ENCODE measurements around the gene SMIM34. TPM values are rescaled to one million over a fixed set of nuclear protein-coding genes. Genes with fewer than 3 reads are reported as not detected.
"Not testable (repeated sequence)": the region's sequence is repeated elsewhere in the genome, so short reads cannot be mapped to it uniquely, and the experiment has no call there.

Gene SMIM34, protein sequence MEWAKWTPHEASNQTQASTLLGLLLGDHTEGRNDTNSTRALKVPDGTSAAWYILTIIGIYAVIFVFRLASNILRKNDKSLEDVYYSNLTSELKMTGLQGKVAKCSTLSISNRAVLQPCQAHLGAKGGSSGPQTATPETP
- total RNA-seq = not detected
- long read RNA-seq = 0 reads

GRCh38 chr21:34423805-34424204, at the start of gene SMIM34:
TSS of gene SMIM34 (minus strand) at chr21:34423951. CDS start at chr21:34423839, 112 bp downstream.
- DNase-seq; intact Hi-C loops (cut with DNase I, micrococcal nuclease); ATAC-seq: not testable (repeated sequence)

GRCh38 chr21:34467333-34467732, 43.6 kb upstream of the SMIM34 start:
- DNase-seq; ATAC-seq; intact Hi-C loops (cut with DNase I, micrococcal nuclease): not testable (repeated sequence)

GRCh38 chr21:34459426-34459825, 35.7 kb upstream of the SMIM34 start:
- DNase-seq; intact Hi-C loops (cut with DNase I, micrococcal nuclease): not testable (repeated sequence)
- ATAC-seq = peak; percentile 59

DNA sequence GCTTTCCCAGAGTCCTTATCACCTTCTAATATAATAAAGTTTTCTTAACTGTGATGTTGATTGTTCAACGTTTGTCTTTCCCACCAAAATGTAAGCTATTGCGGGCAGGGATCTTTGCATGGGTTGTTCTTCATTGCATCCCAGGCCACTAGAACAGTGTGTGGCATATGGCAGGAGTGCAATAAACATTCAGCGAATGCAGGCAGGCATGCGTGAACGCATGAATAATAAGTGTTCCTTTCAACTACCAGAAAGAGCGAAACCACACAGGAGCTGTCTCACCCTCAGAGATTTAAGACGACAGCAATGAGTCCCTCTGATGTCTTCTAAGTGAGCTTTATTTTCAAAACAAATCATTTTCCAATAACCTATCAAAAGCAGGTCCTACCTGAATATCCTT, 34.5 kb upstream of the SMIM34 start:
- intact Hi-C loops (cut with DNase I, micrococcal nuclease); ATAC-seq; DNase-seq: not testable (repeated sequence)

- ATAC-seq; DNase-seq; intact Hi-C loops (cut with DNase I, micrococcal nuclease): not testable (repeated sequence)
Measured at GRCh38 chr21:34456180-34456579, 32.4 kb upstream of the SMIM34 start.

DNA sequence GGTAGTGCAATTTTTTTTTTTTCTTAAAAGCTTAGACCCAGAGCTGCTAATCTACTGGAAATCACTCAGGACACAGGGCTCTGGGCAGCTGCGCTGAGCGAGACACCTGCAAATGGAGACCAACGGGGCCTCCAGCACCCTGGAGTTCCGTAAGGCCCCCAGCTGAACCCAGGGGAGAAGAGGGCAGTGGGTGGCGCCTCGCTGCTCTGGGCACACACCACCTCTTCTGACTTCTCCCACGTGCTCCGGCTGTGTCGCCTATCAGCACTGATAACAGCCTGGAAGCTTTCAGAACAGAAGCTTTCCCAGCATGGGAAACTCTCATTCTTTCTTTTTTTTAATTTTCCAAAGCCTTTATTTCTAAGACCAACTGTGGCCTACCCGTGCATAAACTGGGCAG, 31.9 kb upstream of the SMIM34 start:
- intact Hi-C loops (cut with DNase I, micrococcal nuclease); ATAC-seq; DNase-seq: not testable (repeated sequence)

DNA sequence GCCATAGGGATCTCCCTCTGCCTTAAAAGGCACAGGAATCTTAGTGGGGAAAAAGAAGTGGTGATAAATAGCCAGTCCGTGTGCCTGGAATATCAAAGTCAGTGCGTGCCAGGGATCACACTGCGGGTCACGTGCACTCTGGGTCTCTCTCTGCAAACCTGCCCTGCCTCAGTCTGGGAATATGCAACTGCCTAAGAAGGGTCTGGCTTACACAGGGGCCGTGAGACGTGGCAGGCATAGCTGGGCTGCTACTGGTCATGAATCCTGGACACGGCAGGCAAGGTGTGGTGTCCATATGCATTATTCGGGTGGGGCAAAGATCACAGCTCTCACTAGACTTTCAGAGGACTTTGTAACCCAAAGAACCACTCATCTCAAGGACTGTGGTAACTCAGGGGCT, 23.3 kb upstream of the SMIM34 start:
- peak; percentile 66 for ATAC-seq
- intact Hi-C loops (cut with DNase I, micrococcal nuclease); DNase-seq: not testable (repeated sequence)

DNA sequence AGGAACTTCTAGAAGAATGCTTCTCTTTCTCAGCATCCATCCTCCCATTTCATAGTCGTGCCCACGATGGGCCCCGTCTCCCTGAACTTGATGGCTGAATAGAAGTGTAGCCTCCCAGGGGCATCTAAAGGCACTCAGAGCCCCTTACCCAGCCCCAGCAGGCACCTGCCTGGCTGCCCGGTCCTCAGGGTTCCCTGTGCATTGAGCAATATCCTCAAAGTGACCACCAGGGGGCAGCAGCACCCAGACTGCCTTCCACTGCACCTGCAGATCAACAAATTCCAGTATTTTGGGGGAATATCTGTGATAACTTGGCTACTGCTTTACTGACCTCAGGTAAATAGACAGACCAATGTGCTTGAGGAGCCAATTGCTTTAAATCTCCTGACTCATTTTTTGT, 19.7 kb upstream of the SMIM34 start:
- intact Hi-C loops (cut with DNase I, micrococcal nuclease); DNase-seq: not testable (repeated sequence)
- peak; percentile 63 for ATAC-seq

- DNase-seq; intact Hi-C loops (cut with DNase I, micrococcal nuclease): not testable (repeated sequence)
- ATAC-seq = peak; percentile 66
Measured at GRCh38 chr21:34429710-34430109, 6.0 kb upstream of the SMIM34 start.

- DNase-seq; ATAC-seq; intact Hi-C loops (cut with DNase I, micrococcal nuclease): not testable (repeated sequence)
Measured at GRCh38 chr21:34428441-34428840, 4.7 kb upstream of the SMIM34 start.

DNA sequence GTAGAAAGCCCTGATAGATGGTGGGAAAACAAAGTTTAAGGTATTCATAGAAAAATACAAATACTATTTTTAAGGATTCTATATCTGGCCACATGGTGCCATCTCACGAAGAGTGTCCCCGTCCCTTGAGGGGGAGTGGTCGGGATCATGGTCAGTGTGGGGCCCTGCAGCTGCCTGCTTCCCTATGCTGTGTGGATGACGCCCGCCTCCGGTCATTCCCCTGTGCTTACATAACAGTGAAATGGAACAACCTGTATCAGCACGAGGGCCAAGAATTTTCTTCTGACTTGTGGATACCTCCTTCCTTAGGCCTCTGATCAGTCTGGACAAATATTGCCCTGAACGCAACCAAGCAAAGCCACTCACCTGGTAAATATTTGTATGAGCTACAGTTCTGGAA, 3.6 kb upstream of the SMIM34 start:
- intact Hi-C loops (cut with DNase I, micrococcal nuclease); ATAC-seq; DNase-seq: not testable (repeated sequence)

- ATAC-seq; DNase-seq; intact Hi-C loops (cut with DNase I, micrococcal nuclease): not testable (repeated sequence)
Measured at GRCh38 chr21:34417448-34418077, 6.2 kb downstream of the SMIM34 start.

DNA sequence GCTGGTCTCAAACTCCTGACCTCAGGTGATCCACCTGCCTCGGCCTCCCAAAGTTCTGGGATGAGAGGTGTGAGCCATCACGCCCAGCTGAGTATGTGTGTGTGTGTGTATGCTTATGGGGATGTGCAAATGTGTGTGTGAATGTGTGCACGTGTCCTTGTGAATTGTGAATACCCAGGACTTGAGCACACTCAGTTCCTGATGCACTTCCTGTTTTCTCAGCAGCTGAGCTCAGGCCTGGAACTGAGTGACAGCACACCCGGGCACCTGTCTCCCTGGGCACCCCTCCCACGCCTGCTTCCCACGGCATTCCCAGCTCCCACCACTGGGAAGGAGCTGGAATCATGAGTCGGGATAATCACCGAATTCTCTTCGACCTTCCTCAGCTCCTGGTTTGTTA, 16.5 kb downstream of the SMIM34 start:
- ATAC-seq; DNase-seq; intact Hi-C loops (cut with DNase I, micrococcal nuclease): not testable (repeated sequence)

DNA sequence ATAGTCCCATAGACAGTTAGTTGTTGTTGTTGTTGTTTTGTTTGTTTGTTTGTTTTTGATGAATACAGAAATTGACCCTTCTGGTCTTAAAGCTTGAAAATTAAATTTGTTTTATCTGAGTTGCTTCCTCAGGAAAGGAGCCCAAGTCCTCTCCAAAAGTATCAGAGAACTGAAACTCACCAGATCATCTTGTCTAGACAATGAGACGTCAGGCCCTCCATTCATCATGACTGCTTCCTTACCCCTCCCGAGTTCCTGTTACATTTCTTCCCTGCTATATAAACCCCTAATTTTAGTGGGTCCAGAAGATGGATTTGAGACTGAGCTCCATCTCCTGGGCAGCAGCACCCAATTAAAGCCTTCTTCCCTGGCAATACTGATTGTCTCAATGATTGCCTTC, 17.1 kb downstream of the SMIM34 start:
- ATAC-seq; intact Hi-C loops (cut with DNase I, micrococcal nuclease); DNase-seq: not testable (repeated sequence)

DNA sequence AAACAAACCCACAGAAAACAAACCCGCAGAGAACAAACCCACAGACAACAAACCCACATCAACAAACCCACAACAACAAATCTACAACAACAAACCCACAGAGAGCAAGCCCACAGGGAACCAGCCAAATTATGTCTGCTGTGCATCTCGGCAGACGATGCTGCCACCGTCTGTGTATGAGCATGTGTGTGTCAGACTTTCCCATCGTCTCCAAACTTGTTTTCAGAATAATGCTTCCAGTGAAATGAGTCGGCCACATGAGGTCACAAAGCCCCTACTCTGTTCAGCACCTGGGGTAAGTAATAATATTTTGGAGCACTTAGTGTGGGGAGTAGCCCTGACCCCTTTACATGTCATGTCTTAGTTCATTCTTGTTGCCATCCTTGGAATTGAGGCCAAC, 17.6 kb downstream of the SMIM34 start:
- ATAC-seq; DNase-seq; intact Hi-C loops (cut with DNase I, micrococcal nuclease): not testable (repeated sequence)

DNA sequence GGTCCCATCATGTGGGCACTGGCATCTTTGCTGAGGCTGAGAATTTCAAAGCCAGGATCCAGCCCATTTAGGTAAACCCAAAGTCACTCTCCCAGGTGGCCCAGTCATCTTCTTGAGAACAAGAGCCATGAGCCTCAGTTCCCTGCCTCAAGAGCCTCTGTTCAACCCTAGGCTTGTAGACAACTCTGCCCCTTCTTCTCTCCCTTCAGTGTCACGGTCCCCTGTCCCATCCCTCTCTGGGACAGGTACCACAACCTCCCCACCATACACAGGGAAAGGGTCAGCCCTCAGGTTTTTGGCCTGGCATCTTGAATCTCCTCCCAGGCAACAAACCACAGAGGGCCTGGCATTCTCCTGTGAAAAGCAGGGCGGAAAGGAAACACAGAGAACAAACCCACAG, 18.1 kb downstream of the SMIM34 start:
- DNase-seq; ATAC-seq; intact Hi-C loops (cut with DNase I, micrococcal nuclease): not testable (repeated sequence)

DNA sequence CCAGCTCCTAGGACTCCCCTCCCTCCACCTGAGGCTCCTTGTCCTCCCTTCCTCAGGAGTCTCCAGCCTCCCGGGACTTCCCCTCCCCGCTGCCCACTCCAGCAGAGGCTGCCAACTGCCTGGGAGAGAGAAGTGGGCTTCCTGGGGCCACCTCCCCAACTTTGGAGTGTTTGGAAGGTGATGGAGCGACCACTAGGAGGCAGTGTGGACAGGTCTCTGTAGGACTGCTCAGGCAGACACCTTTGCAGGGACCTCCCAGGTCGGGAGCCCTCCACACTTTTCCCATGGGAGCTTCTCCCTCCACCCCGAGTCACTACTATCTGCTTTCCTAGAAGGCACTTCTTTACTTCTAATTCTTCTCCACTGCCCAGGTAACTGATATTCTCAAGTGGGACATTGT, 19.0 kb downstream of the SMIM34 start:
- DNase-seq; intact Hi-C loops (cut with DNase I, micrococcal nuclease); ATAC-seq: not testable (repeated sequence)

- intact Hi-C loops (cut with DNase I, micrococcal nuclease); ATAC-seq; DNase-seq: not testable (repeated sequence)
Measured at GRCh38 chr21:34400522-34400921, 23.2 kb downstream of the SMIM34 start.

DNA sequence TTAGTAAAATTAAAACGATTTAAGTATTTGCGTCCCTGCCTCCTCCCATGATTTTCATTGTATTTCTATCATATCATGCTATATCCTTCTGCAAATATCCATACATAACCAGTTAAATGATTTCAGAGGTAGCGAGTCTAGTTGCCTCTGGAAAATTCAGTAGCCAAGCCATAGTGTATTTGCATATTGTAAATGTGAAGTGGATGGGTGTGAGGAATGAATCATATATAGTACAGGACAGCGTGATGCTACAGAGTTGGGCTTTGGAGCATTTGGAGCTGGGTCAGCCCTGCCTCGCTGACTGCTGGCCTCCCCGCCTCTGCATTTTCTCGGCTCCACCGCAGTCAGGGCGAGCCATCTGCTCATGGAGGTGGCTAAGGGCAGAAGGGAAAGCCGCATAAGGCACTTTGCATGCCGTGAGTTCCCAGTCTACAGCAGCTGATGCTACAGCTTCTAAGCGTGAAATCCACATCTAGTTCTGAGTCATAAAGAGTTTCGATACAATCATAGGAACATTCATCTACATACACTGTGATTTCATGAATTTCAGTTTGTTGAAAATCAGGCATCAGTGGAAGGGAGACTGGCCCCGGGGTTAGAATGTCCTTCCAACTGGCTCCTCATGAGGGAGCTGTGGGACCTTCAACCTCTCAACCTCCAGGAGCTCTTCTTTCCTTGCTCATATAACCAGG, 39.9 kb downstream of the SMIM34 start:
- DNase-seq; intact Hi-C loops (cut with DNase I, micrococcal nuclease); ATAC-seq: not testable (repeated sequence)
